ENCODE data around the gene TECPR2. TPM values are rescaled to one million over a fixed set of nuclear protein-coding genes. Genes with fewer than 3 reads are reported as not detected.

Gene TECPR2, protein sequence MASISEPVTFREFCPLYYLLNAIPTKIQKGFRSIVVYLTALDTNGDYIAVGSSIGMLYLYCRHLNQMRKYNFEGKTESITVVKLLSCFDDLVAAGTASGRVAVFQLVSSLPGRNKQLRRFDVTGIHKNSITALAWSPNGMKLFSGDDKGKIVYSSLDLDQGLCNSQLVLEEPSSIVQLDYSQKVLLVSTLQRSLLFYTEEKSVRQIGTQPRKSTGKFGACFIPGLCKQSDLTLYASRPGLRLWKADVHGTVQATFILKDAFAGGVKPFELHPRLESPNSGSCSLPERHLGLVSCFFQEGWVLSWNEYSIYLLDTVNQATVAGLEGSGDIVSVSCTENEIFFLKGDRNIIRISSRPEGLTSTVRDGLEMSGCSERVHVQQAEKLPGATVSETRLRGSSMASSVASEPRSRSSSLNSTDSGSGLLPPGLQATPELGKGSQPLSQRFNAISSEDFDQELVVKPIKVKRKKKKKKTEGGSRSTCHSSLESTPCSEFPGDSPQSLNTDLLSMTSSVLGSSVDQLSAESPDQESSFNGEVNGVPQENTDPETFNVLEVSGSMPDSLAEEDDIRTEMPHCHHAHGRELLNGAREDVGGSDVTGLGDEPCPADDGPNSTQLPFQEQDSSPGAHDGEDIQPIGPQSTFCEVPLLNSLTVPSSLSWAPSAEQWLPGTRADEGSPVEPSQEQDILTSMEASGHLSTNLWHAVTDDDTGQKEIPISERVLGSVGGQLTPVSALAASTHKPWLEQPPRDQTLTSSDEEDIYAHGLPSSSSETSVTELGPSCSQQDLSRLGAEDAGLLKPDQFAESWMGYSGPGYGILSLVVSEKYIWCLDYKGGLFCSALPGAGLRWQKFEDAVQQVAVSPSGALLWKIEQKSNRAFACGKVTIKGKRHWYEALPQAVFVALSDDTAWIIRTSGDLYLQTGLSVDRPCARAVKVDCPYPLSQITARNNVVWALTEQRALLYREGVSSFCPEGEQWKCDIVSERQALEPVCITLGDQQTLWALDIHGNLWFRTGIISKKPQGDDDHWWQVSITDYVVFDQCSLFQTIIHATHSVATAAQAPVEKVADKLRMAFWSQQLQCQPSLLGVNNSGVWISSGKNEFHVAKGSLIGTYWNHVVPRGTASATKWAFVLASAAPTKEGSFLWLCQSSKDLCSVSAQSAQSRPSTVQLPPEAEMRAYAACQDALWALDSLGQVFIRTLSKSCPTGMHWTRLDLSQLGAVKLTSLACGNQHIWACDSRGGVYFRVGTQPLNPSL (N-terminal part only)
- 12.2 TPM for total RNA-seq (2021; ENCODE audit: unreplicated experiment)
- 3.8 and 4.4 TPM in 2 replicates for polyA plus RNA-seq (2012)
- percentile 55 among the genes with signal in this experiment for Bru-seq, nascent RNA
- percentile 54 among the genes with signal in this experiment for BruChase-seq, experiment 1, labeled RNA remaining after a 6-hour chase
- percentile 53 among the genes with signal in this experiment for BruChase-seq, experiment 2, labeled RNA remaining after a 2-hour chase
- long read RNA-seq, partial matches to known transcripts, result 11 of 16 reads
- long read RNA-seq, other reads (novel, unspliced or antisense), result 5 of 16 reads

DNA sequence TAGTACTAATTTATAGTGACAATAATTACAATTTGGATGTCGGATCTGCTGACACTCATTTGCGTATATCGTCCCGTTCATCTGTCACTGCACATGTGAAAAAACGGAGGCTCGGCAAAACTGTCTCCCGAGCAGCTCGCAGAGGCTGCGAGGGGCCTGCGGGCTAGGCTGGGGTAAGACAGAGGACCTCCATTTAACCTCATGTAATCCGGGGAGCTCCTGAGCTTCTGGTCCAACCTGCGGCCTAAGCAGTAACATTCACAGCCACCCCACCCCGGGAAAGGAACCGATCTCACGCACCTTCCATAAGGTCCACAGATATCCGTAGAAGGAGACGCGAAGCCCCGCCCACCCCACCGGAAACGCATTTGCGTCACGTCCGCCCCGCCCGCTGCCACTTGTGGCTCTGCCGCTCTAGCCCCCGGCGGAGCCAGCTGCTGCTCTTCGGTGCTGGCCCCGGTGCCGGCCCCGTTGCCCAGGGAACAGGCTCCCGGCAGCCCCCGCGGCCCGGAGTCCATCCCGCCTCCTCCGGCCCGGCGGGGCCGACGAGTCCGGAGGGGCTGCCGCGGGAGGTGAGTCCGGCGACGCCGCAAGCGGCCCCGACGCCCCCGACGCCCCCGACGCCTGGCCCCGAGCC lies at the start of gene TECPR2, which contains the start of gene CINP:
Gene TECPR2, plus strand, starts transcription at position 397 of the 637 bp plus-strand sequence. CDS start 13,781 bp downstream, outside the sequence.
Gene CINP, minus strand, starts transcription at position 346 of the 637 bp plus-strand sequence. Its CDS starts 39 bp downstream, at position 307.
- TF ChIP-seq SP1 (IDR thresholded peaks at IDR 0.05; ENCODE audit: low read depth) (peak; percentile 61), ZNF274 (IDR thresholded peaks at IDR 0.05; ENCODE audit: low read depth, low read length) (no peak), ZFX (IDR thresholded peaks at IDR 0.05) (peak; percentile 34; the same call in 1 of the 2 replicates), YY1 (IDR thresholded peaks at IDR 0.05; ENCODE audit: extremely low read depth, insufficient replicate concordance, low read depth, low read length) (peak; percentile 64), CEBPB (IDR thresholded peaks at IDR 0.05; ENCODE audit: low read depth) (no peak), REST (IDR thresholded peaks at IDR 0.05; ENCODE audit: low read depth) (no peak), POLR2AphosphoS5 (IDR thresholded peaks at IDR 0.05; ENCODE audit: low read depth, low read length) (peak; percentile 96), SIN3A (IDR thresholded peaks at IDR 0.05; ENCODE audit: low read depth) (peak; percentile 36; the same call in 1 of the 2 replicates), POLR2A (IDR thresholded peaks at IDR 0.05; ENCODE audit: borderline replicate concordance, extremely low read depth, insufficient read depth, insufficient read length) (peak; percentile 39), EGR1 (IDR thresholded peaks at IDR 0.05; ENCODE audit: low read depth) (no peak), EZH2 (IDR thresholded peaks at IDR 0.05) (no peak)
- no TSS peak for BruUV-seq (replicated peaks)
- peak within 1 kb of the TSS; percentile 68 to 73 for H3K4me3 ChIP-seq (replicated peaks in 1 of 2; ENCODE audit: low read depth in 1 of 2, low read length in 2 of 2)
- H3K27ac ChIP-seq (ENCODE audit: low read depth, low read length), result peak within 1 kb of the TSS; percentile 61
- RAD21 ChIA-PET (ENCODE audit: low non-redundant PET in 1 of 2, low total read pairs in 2 of 2, uncharacterized antibody in 2 of 2, unreplicated experiment in 2 of 2), result no interaction called here
- H3K79me2 ChIP-seq (ENCODE audit: insufficient read depth, low read length), result peaks cover 29% of the 10 kb centered on the region
- H3K27me3 ChIP-seq (ENCODE audit: insufficient read depth, low read length), result no peaks in the 10 kb centered on the region
- peaks cover 11 to 15% of the 10 kb centered on the region in 2 experiments; a peak in 3 of 4 replicates for H3K4me1 ChIP-seq (ENCODE audit: control insufficient read depth in 1 of 2, insufficient read depth in 2 of 2, low read length in 2 of 2)
- POLR2A ChIA-PET, result no interaction called here
- H3K9me3 ChIP-seq (ENCODE audit: control insufficient read depth in 1 of 2, insufficient read depth in 1 of 2, low read depth in 1 of 2, low read length in 2 of 2), result no peaks in the 10 kb centered on the region
- no peaks in the 10 kb centered on the region for H4K20me1 ChIP-seq (ENCODE audit: insufficient read depth)
- H3K9me2 ChIP-seq (ENCODE audit: insufficient read depth), result no peaks in the 10 kb centered on the region
- peak within 1 kb of the TSS; percentile 76 for H3K9ac ChIP-seq (ENCODE audit: low read length)
- DNase-seq (ENCODE audit: low read depth, low spot score), result peak; percentile 84
- peaks cover 6 to 10% of the 10 kb centered on the region in 2 experiments; a peak in 3 of 4 replicates for H3K36me3 ChIP-seq (ENCODE audit: control insufficient read depth in 1 of 2, insufficient read depth in 2 of 2, low read length in 2 of 2)
- intact Hi-C loops (cut with micrococcal nuclease), result no loop called here
- ATAC-seq, result peak; percentile 97
- peak within 1 kb of the TSS; percentile 55 for H2AFZ ChIP-seq (ENCODE audit: low read depth, low read length, poor library complexity, severe bottlenecking)
- CTCF ChIA-PET, result no interaction called here
- peak within 1 kb of the TSS; percentile 95 for H3K4me2 ChIP-seq (ENCODE audit: low read length)
